ENCODE data around the gene JAK2. TPM values are rescaled to one million over a fixed set of nuclear protein-coding genes. Genes with fewer than 3 reads are reported as not detected.

JAK2 gene
- total RNA-seq, 1 experiment from 2014 or later: 3.9 TPM

DNA sequence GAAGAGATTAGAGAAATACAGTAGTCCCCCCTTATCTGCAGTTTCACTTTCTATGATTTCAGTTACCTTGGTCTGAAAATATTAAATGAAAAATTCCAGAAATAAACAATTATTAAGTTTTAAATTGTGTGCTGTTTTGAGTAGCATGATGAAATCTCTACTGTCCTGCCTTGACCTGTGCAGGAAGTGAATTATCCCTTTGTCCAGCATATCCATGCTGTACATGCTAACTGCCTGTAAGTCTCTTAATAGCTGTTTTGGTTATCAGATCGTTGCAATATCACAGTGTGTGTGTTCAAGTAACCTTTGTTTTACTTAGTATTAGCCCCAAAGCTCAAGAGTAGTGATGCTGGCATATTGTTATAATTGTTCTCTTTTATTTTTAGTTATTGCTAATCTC lies 11.2 kb upstream of the JAK2 start:
- DNase-seq (ENCODE audit: low spot score): no peak
- in situ Hi-C loops (cut with HindIII; ENCODE audit: low sequenced_read_pairs): no loop called here

GRCh38 chr9:4979239-4979638 lies 5.8 kb upstream of the JAK2 start:
- in situ Hi-C loops (cut with HindIII; ENCODE audit: low sequenced_read_pairs): no loop called here

DNA sequence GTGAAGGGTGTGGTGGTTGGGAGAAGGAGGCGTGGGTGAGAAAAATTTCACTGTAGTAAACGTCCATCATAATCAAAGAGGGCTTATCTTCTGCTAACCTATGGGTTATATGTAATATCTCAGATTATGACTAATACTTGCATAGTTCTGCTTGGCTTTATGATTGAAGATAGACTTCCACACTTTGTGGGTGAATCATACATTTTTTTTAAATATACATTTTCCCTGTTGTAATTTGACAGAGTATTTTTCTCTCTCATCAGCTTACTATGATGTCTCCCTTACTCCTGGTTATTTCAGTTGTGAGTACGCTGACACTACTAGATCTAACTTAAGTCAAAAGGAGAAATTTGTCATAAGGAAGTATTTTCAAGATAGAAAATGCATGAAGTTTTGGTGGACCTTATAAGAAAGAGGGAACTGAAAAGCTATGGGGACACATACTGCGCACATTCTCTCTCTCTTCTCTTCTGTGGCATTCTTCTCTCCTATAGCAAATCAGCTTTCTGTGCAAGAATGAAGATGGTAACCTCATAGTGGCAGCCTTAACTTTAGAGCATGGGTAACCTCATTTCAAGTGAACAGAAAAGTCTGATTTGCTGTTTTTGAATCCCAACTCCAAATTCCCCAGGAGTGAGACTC lies 4.9 kb upstream of the JAK2 start:
- in situ Hi-C loops (cut with HindIII; ENCODE audit: low sequenced_read_pairs): no loop called here

More at GRCh38 chr9:4979239-4979638, 5.8 kb upstream of the JAK2 start:
- DNase-seq (ENCODE audit: low spot score): no peak

GRCh38 chr9:4982721-4983482 lies 2.2 kb upstream of the JAK2 start:
- in situ Hi-C loops (cut with HindIII; ENCODE audit: low sequenced_read_pairs): no loop called here
- no peak for DNase-seq (ENCODE audit: low spot score)

More for the DNA sequence above, 4.9 kb upstream of the JAK2 start:
- no peak for DNase-seq (ENCODE audit: low spot score)

DNA sequence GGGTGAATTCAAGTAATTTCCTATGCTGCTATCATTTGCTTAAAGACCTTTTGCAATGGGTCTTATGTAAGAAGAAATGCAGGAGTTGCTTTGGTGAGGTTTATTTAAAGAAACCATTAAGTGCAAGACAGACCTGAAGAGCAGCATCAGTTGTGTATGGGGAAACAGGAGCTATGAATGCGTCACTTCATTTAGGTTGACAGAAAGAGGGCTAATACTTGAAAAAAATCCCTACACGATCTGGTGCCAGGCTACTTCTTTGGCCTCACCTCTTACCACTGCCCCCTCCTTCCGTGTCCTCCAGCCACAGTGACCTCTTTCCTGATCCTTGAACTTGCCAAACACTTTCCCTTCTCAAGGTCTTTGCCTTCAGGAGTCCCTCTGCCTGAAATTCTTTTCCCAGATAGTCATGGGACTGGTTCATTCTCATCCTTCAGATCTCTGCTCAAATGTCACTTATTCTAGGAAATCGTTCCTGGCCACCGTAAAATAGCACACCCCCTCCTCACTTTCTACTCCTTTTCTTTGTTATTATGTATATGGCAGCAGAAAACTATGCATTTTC lies 1.4 kb upstream of the JAK2 start:
- peak; percentile 25 for DNase-seq (ENCODE audit: low spot score)
- in situ Hi-C loops (cut with HindIII; ENCODE audit: low sequenced_read_pairs): no loop called here

DNA sequence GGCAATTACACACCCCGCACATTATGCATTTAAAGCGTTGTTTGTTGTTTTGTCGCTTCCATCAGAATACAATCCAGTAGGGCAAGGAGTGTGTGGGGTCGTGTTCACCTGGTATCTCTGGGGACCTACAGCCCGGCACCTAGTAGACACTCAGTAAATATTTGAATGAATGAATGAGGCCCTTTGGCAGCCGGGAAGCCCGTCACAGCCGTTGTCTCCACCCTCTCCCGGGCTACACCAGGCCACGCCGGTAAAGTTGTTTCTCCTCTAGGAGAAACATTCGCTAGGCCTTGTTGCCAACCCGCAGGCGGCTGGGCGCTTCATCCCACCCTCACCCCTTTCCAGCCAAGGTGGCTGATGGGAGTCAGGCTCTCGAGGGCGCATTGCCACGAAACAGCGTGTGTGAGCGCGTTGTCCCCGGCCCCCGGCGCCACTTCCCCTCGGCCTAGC lies 876 bp upstream of the JAK2 start:
- in situ Hi-C loops (cut with HindIII; ENCODE audit: low sequenced_read_pairs): no loop called here

DNA sequence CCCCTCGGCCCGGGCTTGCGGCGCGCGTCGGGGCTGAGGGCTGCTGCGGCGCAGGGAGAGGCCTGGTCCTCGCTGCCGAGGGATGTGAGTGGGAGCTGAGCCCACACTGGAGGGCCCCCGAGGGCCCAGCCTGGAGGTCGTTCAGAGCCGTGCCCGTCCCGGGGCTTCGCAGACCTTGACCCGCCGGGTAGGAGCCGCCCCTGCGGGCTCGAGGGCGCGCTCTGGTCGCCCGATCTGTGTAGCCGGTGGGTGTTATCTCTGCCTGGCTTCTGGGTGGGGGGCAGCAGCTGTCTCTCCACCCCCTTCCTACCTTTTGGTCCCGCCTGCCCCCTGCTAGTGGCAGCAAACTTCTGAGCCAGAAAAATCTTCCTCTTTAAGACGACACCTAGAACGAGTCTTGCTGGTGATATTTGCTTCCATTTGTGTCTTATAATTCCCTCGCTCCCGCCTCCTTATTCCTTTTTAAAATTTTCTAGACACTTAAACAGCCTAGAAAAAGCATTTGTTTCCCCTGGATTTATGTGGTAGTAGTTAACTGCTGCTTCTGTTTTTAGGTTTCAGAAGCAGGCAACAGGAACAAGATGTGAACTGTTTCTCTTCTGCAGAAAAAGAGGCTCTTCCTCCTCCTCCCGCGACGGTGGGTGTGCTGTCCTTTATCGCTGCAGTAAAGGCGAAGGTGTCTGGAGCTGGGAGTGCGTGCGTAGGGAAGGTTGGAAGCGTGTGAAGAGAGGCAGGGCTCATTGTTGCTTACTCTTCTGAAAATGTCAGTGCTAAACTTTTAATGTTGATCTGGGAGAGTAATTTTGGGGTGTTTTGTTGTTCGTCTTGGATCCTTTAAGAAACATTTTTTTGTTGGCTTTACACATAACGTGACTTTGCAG lies 554 bp downstream of the JAK2 start:
- peak; percentile 79 for DNase-seq (ENCODE audit: low spot score)
- in situ Hi-C loops (cut with HindIII; ENCODE audit: low sequenced_read_pairs): no loop called here

More for the DNA sequence above, 876 bp upstream of the JAK2 start:
- DNase-seq (ENCODE audit: low spot score): no peak

DNA sequence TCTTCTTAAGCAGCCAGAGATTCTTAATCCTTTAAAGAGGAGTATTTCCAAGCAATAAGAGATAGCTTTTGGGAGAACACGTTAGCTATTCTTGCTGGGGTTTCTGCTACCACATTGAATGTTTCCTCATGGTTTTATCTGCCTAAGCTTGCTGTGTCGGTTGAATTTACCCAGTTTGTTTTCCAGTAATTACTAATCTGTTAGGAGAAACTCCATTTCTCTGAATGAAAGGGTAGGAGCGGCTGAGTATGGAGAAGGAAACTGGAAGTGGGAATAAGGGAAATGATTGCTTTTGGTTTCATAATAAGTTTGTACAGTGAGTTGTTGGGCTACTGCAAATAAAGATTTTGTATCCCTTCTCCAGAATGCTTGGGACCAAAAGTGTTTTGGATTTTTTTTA lies 1.2 kb downstream of the JAK2 start:
- in situ Hi-C loops (cut with HindIII; ENCODE audit: low sequenced_read_pairs): no loop called here
- DNase-seq (ENCODE audit: low spot score): no peak

GRCh38 chr9:4986783-4987182 lies 1.7 kb downstream of the JAK2 start:
- no peak for DNase-seq (ENCODE audit: low spot score)
- in situ Hi-C loops (cut with HindIII; ENCODE audit: low sequenced_read_pairs): no loop called here

DNA sequence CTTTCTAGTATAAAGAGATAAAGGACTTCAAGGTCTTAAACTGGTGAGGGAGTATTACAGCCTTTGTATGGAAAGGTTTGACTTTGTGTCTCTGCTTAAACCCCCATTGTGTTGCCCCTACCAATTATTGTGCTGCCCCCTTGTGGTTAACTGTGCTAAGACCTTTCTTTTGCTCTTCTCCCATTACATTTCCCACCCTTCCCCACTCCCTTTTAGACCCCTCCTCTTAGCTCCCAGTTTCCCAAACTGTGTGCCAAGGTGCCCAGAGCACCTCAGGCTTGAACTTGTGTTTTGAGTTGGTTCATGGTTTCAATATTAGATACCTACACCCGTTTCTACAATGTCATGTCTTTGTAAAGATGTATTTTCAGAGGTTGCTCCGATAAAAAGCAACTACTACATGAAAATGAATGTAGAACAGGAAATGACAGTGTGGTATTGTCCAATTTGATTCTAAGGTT lies 2.9 kb downstream of the JAK2 start:
- peak; percentile 64 for DNase-seq (ENCODE audit: low spot score)
- in situ Hi-C loops (cut with HindIII; ENCODE audit: low sequenced_read_pairs): no loop called here

DNA sequence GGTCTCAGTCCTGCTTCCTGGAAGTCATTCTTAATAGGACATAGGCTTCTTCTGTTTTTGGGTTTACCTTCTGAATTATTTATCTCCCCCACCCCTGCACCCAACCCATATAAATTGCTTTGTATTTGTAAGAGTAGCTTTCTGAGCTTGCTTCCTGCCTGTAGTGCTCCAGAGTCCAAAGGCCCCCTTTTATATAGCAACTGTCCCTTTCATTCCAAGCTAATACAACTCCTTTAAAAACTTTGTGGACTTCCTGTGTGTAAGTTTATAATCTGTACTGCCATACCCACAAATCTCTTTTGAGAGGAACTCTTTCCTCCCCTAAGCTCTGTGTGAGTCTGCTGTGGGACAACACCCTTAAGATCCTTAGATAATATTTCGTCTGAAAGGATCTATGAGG lies 7.8 kb downstream of the JAK2 start:
- in situ Hi-C loops (cut with HindIII; ENCODE audit: low sequenced_read_pairs): no loop called here
- no peak for DNase-seq (ENCODE audit: low spot score)

- DNase-seq (ENCODE audit: low spot score): no peak
- in situ Hi-C loops (cut with HindIII; ENCODE audit: low sequenced_read_pairs): no loop called here
Observed at GRCh38 chr9:4994166-4994890, 9.3 kb downstream of the JAK2 start.

DNA sequence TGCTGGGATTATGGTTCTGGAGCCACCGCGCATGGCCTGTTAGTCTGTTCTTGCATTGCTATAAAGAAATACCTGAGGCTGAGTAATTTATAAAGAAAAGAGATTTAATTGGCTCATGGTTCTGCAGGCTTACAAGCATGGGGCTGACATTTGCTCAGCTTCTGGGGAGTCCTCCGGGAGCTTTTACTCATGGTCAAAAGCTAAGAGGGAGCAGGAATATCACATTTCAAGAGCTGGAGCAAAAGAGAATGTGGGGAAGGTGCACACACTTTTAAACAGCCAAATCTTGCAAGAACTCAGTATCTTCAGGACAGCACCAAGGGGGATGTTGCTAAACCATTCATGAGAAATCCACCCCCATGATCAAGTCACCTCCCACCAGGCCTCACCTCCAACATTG lies 12.1 kb downstream of the JAK2 start:
- no peak for DNase-seq (ENCODE audit: low spot score)
- in situ Hi-C loops (cut with HindIII; ENCODE audit: low sequenced_read_pairs): no loop called here

DNA sequence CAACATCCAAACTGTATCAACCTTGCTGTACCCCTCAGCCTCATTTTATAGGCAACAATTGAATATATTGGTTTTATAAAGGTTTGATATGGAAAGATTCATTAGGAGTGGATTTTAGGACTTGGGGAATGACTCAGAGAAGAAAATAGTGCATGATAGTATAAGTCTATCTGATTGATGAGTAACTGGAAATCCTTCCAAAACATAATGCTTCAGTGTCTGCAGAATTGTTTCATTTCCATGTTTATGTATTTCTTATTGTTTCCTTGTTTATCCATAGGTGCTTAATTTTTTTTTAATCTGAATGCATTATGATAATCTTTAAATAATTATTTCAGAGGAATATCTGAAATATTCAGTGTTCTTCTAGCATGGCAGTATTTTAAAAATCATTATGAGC lies 12.6 kb downstream of the JAK2 start:
- no peak for DNase-seq (ENCODE audit: low spot score)
- in situ Hi-C loops (cut with HindIII; ENCODE audit: low sequenced_read_pairs): no loop called here

GRCh38 chr9:5002811-5003210 lies 17.7 kb downstream of the JAK2 start:
- DNase-seq (ENCODE audit: low spot score): no peak
- in situ Hi-C loops (cut with HindIII; ENCODE audit: low sequenced_read_pairs): no loop called here

- DNase-seq (ENCODE audit: low spot score): no peak
Observed at GRCh38 chr9:5004481-5004880, 19.4 kb downstream of the JAK2 start.

GRCh38 chr9:5008202-5008601 lies 23.1 kb downstream of the JAK2 start:
- in situ Hi-C loops (cut with HindIII; ENCODE audit: low sequenced_read_pairs): no loop called here
- no peak for DNase-seq (ENCODE audit: low spot score)

More at GRCh38 chr9:5004481-5004880, 19.4 kb downstream of the JAK2 start:
- in situ Hi-C loops (cut with HindIII; ENCODE audit: low sequenced_read_pairs): no loop called here

GRCh38 chr9:5013374-5013773 lies 28.3 kb downstream of the JAK2 start:
- in situ Hi-C loops (cut with HindIII; ENCODE audit: low sequenced_read_pairs): no loop called here
- DNase-seq (ENCODE audit: low spot score): no peak

- DNase-seq (ENCODE audit: low spot score): no peak
Observed at GRCh38 chr9:5015934-5016333, 30.9 kb downstream of the JAK2 start.

More at GRCh38 chr9:5015934-5016333, 30.9 kb downstream of the JAK2 start:
- in situ Hi-C loops (cut with HindIII; ENCODE audit: low sequenced_read_pairs): no loop called here

All from G401 (cell line).